Gastrocnemius medialis (tissue), 4 donors: ENCODE results near the gene RDH16. TPM values are rescaled to one million over a fixed set of nuclear protein-coding genes. Genes with fewer than 3 reads are reported as not detected.
"Not testable (repeated sequence)": the region's sequence is repeated elsewhere in the genome, so short reads cannot be mapped to it uniquely, and the experiment has no call there.

ENCODE experiments used
- ATAC-seq, 2 donors: fragments of 150-250 bp; one replicate each; pipeline ENCODE4 v1.9.1; 2016
- DNase-seq, 2 donors: peaks; one replicate each; pipeline ENCODE4 v3.0.0-alpha.2; 2019
- H3K27ac ChIP-seq, 4 donors: fragments of 200-600 bp; sonication (generic); 1 replicate in 1 of 4; 2 replicates in 3 of 4; pipeline ENCODE4 v1.5.1; 2016 to 2018; ENCODE audit warnings: mild to moderate bottlenecking in 2 of 4, moderate library complexity in 1 of 4
- H3K27me3 ChIP-seq, 3 donors: fragments of 200-600 bp; sonication (generic) in 2 of 3; 1 replicate in 1 of 3; 2 replicates in 2 of 3; pipeline versions ENCODE4 v1.5.1 to v1.6.0; 2016 to 2019; ENCODE audit warnings: mild to moderate bottlenecking in 1 of 3, moderate library complexity in 1 of 3
- H3K36me3 ChIP-seq, 2 donors: fragments of 200-600 bp; sonication (generic) in 1 of 2; one replicate each; pipeline ENCODE4 v1.5.1; 2017 to 2018
- H3K4me1 ChIP-seq, 2 donors: fragments of 200-600 bp; sonication (generic) in 1 of 2; one replicate each; pipeline ENCODE4 v1.5.1; 2016 to 2017; ENCODE audit warnings: mild to moderate bottlenecking in 2 of 2
- H3K4me3 ChIP-seq, 4 donors: fragments of 200-600 bp; sonication (generic) in 3 of 4; 1 replicate in 1 of 4; 2 replicates in 3 of 4; pipeline ENCODE4 v1.5.1; 2016 to 2019; ENCODE audit warnings: mild to moderate bottlenecking in 2 of 4
- H3K9me3 ChIP-seq, 3 donors: fragments of 200-600 bp; sonication (generic) in 2 of 3; 1 replicate in 1 of 3; 2 replicates in 2 of 3; pipeline ENCODE4 v1.5.1; 2016 to 2019
- POLR2A ChIP-seq, 2 donors: fragments of 450-650 bp; IDR thresholded peaks; one replicate each; pipeline ENCODE4 v1.6.1; 2017; ENCODE audit warnings: antibody characterized with exemption in 2 of 2, mild to moderate bottlenecking in 2 of 2, moderate library complexity in 2 of 2
- in situ Hi-C, 4 donors: fragments of 200-750 bp; cut with MboI; loops; one replicate each; pipeline versions ENCODE4 v1.15.0 to v1.8.0; 2017; ENCODE audit warnings: low sequenced_read_pairs in 4 of 4
- intact Hi-C: fragments of 100-400 bp; cut with DNase I; formaldehyde crosslinking; loops from one replicate; pipeline ENCODE4 v1.15.1; 2023; ENCODE audit warnings: low total_unique reads
- total RNA-seq, 4 donors: library from RNA; depleted of rRNA; stranded (reverse); fragments of >200 nt; gene quantifications; one replicate each; pipeline versions ENCODE4 v1.1.0 to v1.2.3, GENCODE V29; 2016
- TF ChIP-seq, protein P1 (sequence below), 5 experiments: fragments of 450-650 bp in 3 of 5; fragments of 200-600 bp in 2 of 5; sonication (generic) in 2 of 5; IDR thresholded peaks in 4 of 5; conservative IDR thresholded peaks in 1 of 5; 1 replicate in 4 of 5; 2 replicates in 1 of 5; pipeline ENCODE4 v1.5.1; 2016 to 2019; ENCODE audit warnings: antibody characterized with exemption in 5 of 5, mild to moderate bottlenecking in 3 of 5, moderate library complexity in 3 of 5

Gene RDH16
- total RNA-seq, 4 donors from 2014 or later = 0.56 to 1.1 (median 0.67) TPM

DNA sequence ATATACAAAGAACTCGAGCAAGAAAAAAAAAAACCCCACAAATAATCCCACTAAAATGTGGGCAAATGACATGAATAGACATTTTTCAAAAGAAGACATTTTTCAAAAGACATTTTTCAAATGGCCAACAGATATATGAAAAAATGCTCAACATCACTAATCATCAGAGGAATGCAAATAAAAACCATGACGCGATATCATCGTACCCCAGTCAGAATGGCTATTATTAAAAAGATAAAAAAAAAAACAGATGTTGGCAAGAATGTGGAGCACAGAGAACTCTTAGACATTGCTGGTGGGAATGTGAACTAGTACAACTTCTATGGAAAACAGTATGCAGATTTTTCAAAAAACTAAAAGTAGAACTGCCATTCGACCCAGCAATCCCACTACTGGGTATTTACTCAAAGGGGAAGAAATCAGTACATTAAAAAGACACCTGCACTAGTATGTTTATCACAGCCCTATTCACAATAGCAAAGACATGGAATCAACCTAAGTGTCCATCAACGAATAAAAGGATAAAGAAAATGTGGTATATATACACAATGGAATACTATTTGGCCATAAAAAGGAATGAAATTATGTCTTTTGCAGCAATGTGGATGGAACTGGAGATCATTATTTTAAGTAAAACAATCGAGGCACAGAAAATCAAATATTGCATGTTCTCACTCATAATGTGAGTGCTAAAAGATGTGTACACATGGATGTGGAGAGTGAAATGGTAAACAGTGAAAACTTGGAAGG is 32.6 kb upstream of the RDH16 start:
- no peak for ATAC-seq
- no peak for DNase-seq
- H3K4me3 ChIP-seq = no peak overlapping the region
- in situ Hi-C loops (loop anchor here (5.0 kb wide), 1 partner anchor 233 kb away; no protein-coding TSS in a partner anchor), intact Hi-C loops (no loop called here)
- no peaks in the 10 kb centered on the region for H3K27me3 ChIP-seq
- no peak for TF ChIP-seq POLR2A (IDR thresholded peaks at IDR 0.05)
- TF ChIP-seq, protein P1, sequence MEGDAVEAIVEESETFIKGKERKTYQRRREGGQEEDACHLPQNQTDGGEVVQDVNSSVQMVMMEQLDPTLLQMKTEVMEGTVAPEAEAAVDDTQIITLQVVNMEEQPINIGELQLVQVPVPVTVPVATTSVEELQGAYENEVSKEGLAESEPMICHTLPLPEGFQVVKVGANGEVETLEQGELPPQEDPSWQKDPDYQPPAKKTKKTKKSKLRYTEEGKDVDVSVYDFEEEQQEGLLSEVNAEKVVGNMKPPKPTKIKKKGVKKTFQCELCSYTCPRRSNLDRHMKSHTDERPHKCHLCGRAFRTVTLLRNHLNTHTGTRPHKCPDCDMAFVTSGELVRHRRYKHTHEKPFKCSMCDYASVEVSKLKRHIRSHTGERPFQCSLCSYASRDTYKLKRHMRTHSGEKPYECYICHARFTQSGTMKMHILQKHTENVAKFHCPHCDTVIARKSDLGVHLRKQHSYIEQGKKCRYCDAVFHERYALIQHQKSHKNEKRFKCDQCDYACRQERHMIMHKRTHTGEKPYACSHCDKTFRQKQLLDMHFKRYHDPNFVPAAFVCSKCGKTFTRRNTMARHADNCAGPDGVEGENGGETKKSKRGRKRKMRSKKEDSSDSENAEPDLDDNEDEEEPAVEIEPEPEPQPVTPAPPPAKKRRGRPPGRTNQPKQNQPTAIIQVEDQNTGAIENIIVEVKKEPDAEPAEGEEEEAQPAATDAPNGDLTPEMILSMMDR (IDR thresholded peaks at IDR 0.05 in 4 of 5, conservative IDR thresholded peaks at IDR 0.05 in 1 of 5) = no peak
- no peak overlapping the region for H3K27ac ChIP-seq
- no peaks in the 10 kb centered on the region for H3K9me3 ChIP-seq
- peaks cover 0 to 1% of the 10 kb centered on the region in 2 donors for H3K36me3 ChIP-seq
- peaks cover 0 to 6% of the 10 kb centered on the region in 2 donors for H3K4me1 ChIP-seq

DNA sequence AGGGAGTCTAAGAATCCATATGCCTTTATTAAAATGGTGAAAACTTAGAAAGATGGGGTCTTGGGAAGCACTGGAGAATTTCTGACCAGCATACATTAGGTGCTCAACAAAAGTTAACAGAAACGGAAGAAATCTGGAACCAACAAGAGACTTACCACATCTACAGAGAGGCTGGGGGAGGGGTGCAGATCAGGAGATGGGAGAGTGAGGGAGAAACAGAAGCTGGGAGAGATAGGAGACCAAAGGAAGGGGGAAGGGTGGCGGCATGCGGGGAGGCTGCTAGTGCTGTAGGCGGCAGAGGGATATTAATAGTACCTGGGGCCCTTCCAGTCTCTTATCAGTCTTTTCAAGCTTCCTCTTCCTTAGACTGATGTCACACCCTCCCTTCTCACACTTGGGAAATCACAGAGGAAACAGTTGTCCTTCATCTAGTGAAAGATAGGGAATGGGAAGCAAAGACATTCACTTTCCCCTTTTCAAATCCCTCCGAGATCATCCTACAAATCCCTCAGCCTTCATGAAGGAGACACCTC is 30.9 kb upstream of the RDH16 start:
- Histone ChIP-seq H3K27me3 (no peaks in the 10 kb centered on the region), H3K27ac (no peak overlapping the region), H3K36me3 (no peaks in the 10 kb centered on the region), H3K4me3 (no peak overlapping the region), H3K9me3 (no peaks in the 10 kb centered on the region), H3K4me1 (peaks cover 0 to 6% of the 10 kb centered on the region in 2 donors)
- no peak for ATAC-seq
- intact Hi-C loops (no loop called here), in situ Hi-C loops (loop anchor here (5.0 kb wide), 1 partner anchor 231 kb away; no protein-coding TSS in a partner anchor)
- no peak for DNase-seq
- TF ChIP-seq, protein P1 (IDR thresholded peaks at IDR 0.05 in 4 of 5, conservative IDR thresholded peaks at IDR 0.05 in 1 of 5) = no peak
- no peak for TF ChIP-seq POLR2A (IDR thresholded peaks at IDR 0.05)

DNA sequence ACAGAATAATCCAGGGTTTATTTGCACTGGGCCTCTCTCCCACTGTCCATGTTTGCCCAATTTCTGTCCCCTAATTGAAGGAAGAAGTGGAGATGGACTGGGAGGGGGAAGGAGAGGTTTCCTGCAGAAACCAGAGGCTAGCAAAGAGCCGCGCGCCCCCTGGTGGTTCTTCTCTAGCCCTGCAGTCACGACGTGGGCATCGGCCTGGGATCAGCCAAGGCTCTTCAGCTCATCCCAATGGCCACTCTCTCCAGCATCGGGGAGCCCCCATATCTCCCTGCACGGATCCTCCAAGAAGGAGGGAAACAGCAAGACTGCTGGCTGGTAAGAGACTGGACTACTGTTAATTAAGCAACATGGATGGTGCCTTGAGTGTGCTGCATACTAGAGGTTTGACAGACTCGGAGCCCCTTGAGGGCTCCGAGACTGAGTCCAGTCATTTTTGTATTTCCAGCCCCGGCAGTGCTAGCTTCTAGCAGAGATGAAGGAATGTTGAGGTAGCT is 30.2 kb upstream of the RDH16 start:
- Histone ChIP-seq H3K27ac (no peak overlapping the region), H3K27me3 (no peaks in the 10 kb centered on the region), H3K4me1 (peaks cover 0 to 6% of the 10 kb centered on the region in 2 donors), H3K4me3 (no peak overlapping the region), H3K9me3 (no peaks in the 10 kb centered on the region), H3K36me3 (no peaks in the 10 kb centered on the region)
- ATAC-seq (peak; percentile 58 to 73), DNase-seq (peak; percentile 42 to 63)
- no peak for TF ChIP-seq POLR2A (IDR thresholded peaks at IDR 0.05)
- TF ChIP-seq, protein P1 (IDR thresholded peaks at IDR 0.05 in 4 of 5, conservative IDR thresholded peaks at IDR 0.05 in 1 of 5) = peak; percentile 76 to 92 (median 88)
- intact Hi-C loops (loop anchor here (1.0 kb wide), 1 partner anchor 230 kb away; no protein-coding TSS in a partner anchor), in situ Hi-C loops (loop anchor here (5.0 kb wide), 1 partner anchor 230 kb away; no protein-coding TSS in a partner anchor)

DNA sequence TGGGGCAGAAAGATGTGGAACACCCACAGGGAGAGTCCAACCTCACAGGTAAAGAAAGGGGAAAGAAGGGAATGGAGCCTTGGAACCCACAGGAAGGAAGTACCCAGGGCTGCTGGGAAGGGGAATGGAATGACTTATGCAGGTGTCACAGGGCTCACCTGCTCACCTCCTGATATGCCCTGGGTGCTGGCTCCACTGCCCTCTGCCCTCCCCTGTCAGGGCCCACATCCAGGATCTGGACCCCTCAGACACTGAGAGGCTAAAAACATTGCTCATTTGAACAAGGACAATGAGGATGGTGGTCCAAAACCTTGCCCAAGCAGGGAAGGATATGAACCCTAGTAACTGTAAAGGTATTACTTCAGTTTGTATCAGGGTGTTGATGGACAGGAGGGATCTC is 29.6 kb upstream of the RDH16 start:
- Histone ChIP-seq H3K27me3 (no peaks in the 10 kb centered on the region), H3K27ac (no peak overlapping the region), H3K36me3 (no peaks in the 10 kb centered on the region), H3K9me3 (no peaks in the 10 kb centered on the region), H3K4me1 (peaks cover 0 to 6% of the 10 kb centered on the region in 2 donors), H3K4me3 (no peak overlapping the region)
- ATAC-seq (no peak), DNase-seq (no peak)
- in situ Hi-C loops = loop anchor here (5.0 kb wide), 1 partner anchor 230 kb away; no protein-coding TSS in a partner anchor
- TF ChIP-seq, protein P1 (IDR thresholded peaks at IDR 0.05 in 4 of 5, conservative IDR thresholded peaks at IDR 0.05 in 1 of 5) = no peak
- no peak for TF ChIP-seq POLR2A (IDR thresholded peaks at IDR 0.05)
- intact Hi-C loops = loop anchor here (1.0 kb wide), 1 partner anchor 230 kb away; no protein-coding TSS in a partner anchor

DNA sequence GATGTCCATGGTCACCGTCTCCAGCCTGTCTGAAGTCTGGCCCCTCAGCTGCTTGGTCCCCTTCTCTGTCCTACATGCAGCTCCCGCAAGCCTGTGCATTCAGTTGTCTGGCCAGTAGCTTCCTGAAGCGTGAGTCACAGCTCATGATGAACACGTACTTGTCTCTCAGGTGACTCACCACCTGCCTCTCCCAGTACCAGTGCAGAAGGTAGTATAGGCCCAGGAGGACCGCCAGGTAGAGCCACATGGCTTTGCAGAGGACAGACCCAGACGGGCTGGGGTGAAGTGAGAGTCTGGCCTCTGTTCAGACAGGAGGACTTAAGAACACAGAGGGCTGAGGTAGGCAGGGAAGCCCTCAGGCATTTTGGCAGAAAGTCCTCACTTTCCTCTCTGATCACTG is 28.3 kb upstream of the RDH16 start:
- ATAC-seq, H3K4me3 ChIP-seq, H3K27ac ChIP-seq, H3K27me3 ChIP-seq, intact Hi-C loops, H3K9me3 ChIP-seq, H3K4me1 ChIP-seq, DNase-seq, H3K36me3 ChIP-seq: not testable (repeated sequence)
- in situ Hi-C loops = loop anchor here (5.0 kb wide), 1 partner anchor 228 kb away; no protein-coding TSS in a partner anchor
